Uterus (tissue), 2 donors: ENCODE measurements around the gene PACS1.

Experiments used
- CTCF ChIP-seq, 4 experiments: fragments of 200-600 bp in 2 of 4; fragments of 450-650 bp in 2 of 4; sonication (generic) in 2 of 4; IDR thresholded peaks; one replicate each; pipeline ENCODE4 v1.5.1; 2016 to 2019; ENCODE audit warnings: antibody characterized with exemption in 4 of 4, mild to moderate bottlenecking in 2 of 4, moderate library complexity in 1 of 4
- POLR2A ChIP-seq, 2 donors: fragments of 450-650 bp; IDR thresholded peaks; one replicate each; pipeline ENCODE4 v1.6.1; 2016; ENCODE audit warnings: antibody characterized with exemption in 2 of 2, mild to moderate bottlenecking in 1 of 2, moderate library complexity in 1 of 2

- TF ChIP-seq POLR2A (IDR thresholded peaks at IDR 0.05) (no peak), CTCF (IDR thresholded peaks at IDR 0.05) (no peak)
Measured at GRCh38 chr11:66226101-66226500, 156.0 kb downstream of the PACS1 start.
